ENCODE results near the gene KBTBD7.

GRCh38 chr13:41231786-41232185 lies 37.4 kb upstream of the KBTBD7 start:
- TF ChIP-seq CTCF (IDR thresholded peaks at IDR 0.05), result no peak
- TF ChIP-seq EZH2 (IDR thresholded peaks at IDR 0.05; ENCODE audit: borderline replicate concordance, insufficient read depth, low read depth, low read length, poor library complexity, severe bottlenecking), result no peak

Measured in B cell (primary cell).